Right ventricle myocardium superior (tissue), 1 donor: ENCODE results near the gene NEMP2. TPM values are rescaled to one million over a fixed set of nuclear protein-coding genes. Genes with fewer than 3 reads are reported as not detected.
"Not testable (repeated sequence)": the region's sequence is repeated elsewhere in the genome, so short reads cannot be mapped to it uniquely, and the experiment has no call there.

ENCODE experiments used
- ATAC-seq: fragments of 200-7000 bp; cut with Tn5 transposase; one replicate; pipeline ENCODE4 v1.9.1; 2020; ENCODE audit warnings: mild to moderate bottlenecking; ENCODE audit not compliant: poor library complexity
- DNase-seq: peaks from one replicate; pipeline ENCODE4 v3.0.0-alpha.2; 2020
- intact Hi-C: fragments of 100-400 bp; cut with DNase I; formaldehyde crosslinking; loops from one replicate; pipeline ENCODE4 v1.11.2; 2022
- total RNA-seq: library from RNA; stranded (reverse); fragmentation: NEBNext Ultra II Directional; extraction: Animal tissue kit (Norgen Biotek cat#: 25700); gene quantifications from one replicate; pipeline ENCODE4 v1.2.1, GENCODE V29; 2021
- donor health status: DM: no; HTN: yes; CAD: no; lungs with severe emphysema.

The NEMP2 gene
- total RNA-seq, 1 donor from 2014 or later = 1.7 TPM

GRCh38 chr2:190469771-190470170, 64.8 kb downstream of the NEMP2 start:
- no peak for DNase-seq
- intact Hi-C loops = loop anchor here (10.0 kb wide), 1 partner anchor 55 kb away; no protein-coding TSS in a partner anchor
- ATAC-seq = peak; percentile 96

- DNase-seq (peak; percentile 82), ATAC-seq (peak; percentile 91)
- intact Hi-C loops = loop anchor here (10.0 kb wide), 1 partner anchor 54 kb away; no protein-coding TSS in a partner anchor
Measured at GRCh38 chr2:190468814-190469569, 65.5 kb downstream of the NEMP2 start.

GRCh38 chr2:190468354-190468753, 66.2 kb downstream of the NEMP2 start:
- DNase-seq, ATAC-seq: not testable (repeated sequence)
- intact Hi-C loops = loop anchor here (10.0 kb wide), 1 partner anchor 54 kb away; no protein-coding TSS in a partner anchor

- intact Hi-C loops = loop anchor here (10.0 kb wide), 1 partner anchor 53 kb away; no protein-coding TSS in a partner anchor
- DNase-seq (no peak), ATAC-seq (peak; percentile 17)
Measured at GRCh38 chr2:190467575-190468083, 66.9 kb downstream of the NEMP2 start.

- intact Hi-C loops = loop anchor here (10.0 kb wide), 1 partner anchor 52 kb away; no protein-coding TSS in a partner anchor
- ATAC-seq (no peak), DNase-seq (no peak)
Measured at GRCh38 chr2:190466819-190467446, 67.6 kb downstream of the NEMP2 start.

GRCh38 chr2:190465060-190465459, 69.5 kb downstream of the NEMP2 start:
- DNase-seq (no peak), ATAC-seq (no peak)
- intact Hi-C loops = loop anchor here (10.0 kb wide), 1 partner anchor 50 kb away; no protein-coding TSS in a partner anchor

GRCh38 chr2:190462611-190463010, 71.9 kb downstream of the NEMP2 start:
- ATAC-seq (no peak), DNase-seq (no peak)
- intact Hi-C loops = loop anchor here (10.0 kb wide), 1 partner anchor 48 kb away; no protein-coding TSS in a partner anchor

- DNase-seq = no peak
- no peak for ATAC-seq
- intact Hi-C loops = loop anchor here (10.0 kb wide), 1 partner anchor 47 kb away; no protein-coding TSS in a partner anchor
Measured at GRCh38 chr2:190462181-190462580, 72.3 kb downstream of the NEMP2 start.

GRCh38 chr2:190460487-190460886, 74.0 kb downstream of the NEMP2 start:
- ATAC-seq (no peak), DNase-seq (no peak)
- intact Hi-C loops = loop anchor here (10.0 kb wide), 1 partner anchor 46 kb away; no protein-coding TSS in a partner anchor

- peak; percentile 73 for ATAC-seq
- intact Hi-C loops = loop anchor here (10.0 kb wide), 1 partner anchor 45 kb away; no protein-coding TSS in a partner anchor
- DNase-seq = no peak
Measured at GRCh38 chr2:190459881-190460280, 74.6 kb downstream of the NEMP2 start.

- ATAC-seq = no peak
- intact Hi-C loops = no loop called here
Measured at GRCh38 chr2:190458352-190459107, 76.0 kb downstream of the NEMP2 start.

GRCh38 chr2:190457256-190457655, 77.3 kb downstream of the NEMP2 start:
- intact Hi-C loops = no loop called here

More at GRCh38 chr2:190458352-190459107, 76.0 kb downstream of the NEMP2 start:
- no peak for DNase-seq

GRCh38 chr2:190456833-190457232, 77.7 kb downstream of the NEMP2 start:
- ATAC-seq (no peak), DNase-seq (no peak)
- intact Hi-C loops = no loop called here

More at GRCh38 chr2:190457256-190457655, 77.3 kb downstream of the NEMP2 start:
- DNase-seq = no peak
- no peak for ATAC-seq

GRCh38 chr2:190455358-190456095, 79.0 kb downstream of the NEMP2 start:
- ATAC-seq (no peak), DNase-seq (no peak)
- intact Hi-C loops = no loop called here

- ATAC-seq = no peak
- no peak for DNase-seq
- intact Hi-C loops = no loop called here
Measured at GRCh38 chr2:190454795-190455194, 79.7 kb downstream of the NEMP2 start.
